Upper lobe of left lung (tissue), 6 donors: ENCODE measurements around the gene TTC7B. TPM values are rescaled to one million over a fixed set of nuclear protein-coding genes. Genes with fewer than 3 reads are reported as not detected.

Source experiments
- ATAC-seq, 2 donors: fragments of 200-7000 bp; cut with Tn5 transposase; one replicate each; pipeline ENCODE4 v1.9.1; 2022; ENCODE audit warnings: mild to moderate bottlenecking in 2 of 2, moderate library complexity in 2 of 2; ENCODE audit not compliant: low FRiP score in 2 of 2
- DNase-seq, 2 donors: peaks; one replicate each; pipeline ENCODE4 v3.0.0-alpha.2; 2019 to 2020
- H3K27ac ChIP-seq, 4 donors: fragments of 200-600 bp; sonication (generic); one replicate each; pipeline ENCODE4 v1.5.1; 2016 to 2019
- H3K27me3 ChIP-seq, 4 donors: fragments of 200-600 bp; sonication (generic); one replicate each; pipeline ENCODE4 v1.5.1; 2017 to 2019
- H3K36me3 ChIP-seq, 4 donors: fragments of 200-600 bp; sonication (generic); one replicate each; pipeline ENCODE4 v1.5.1; 2016 to 2019
- H3K4me1 ChIP-seq, 4 donors: fragments of 200-600 bp; sonication (generic); one replicate each; pipeline ENCODE4 v1.5.1; 2018 to 2019
- H3K4me3 ChIP-seq, 4 donors: fragments of 200-600 bp; sonication (generic); one replicate each; pipeline ENCODE4 v1.5.1; 2017 to 2019; ENCODE audit warnings: mild to moderate bottlenecking in 2 of 4, moderate library complexity in 1 of 4
- H3K9me3 ChIP-seq, 4 donors: fragments of 200-600 bp; sonication (generic); one replicate each; pipeline ENCODE4 v1.5.1; 2018 to 2019
- CTCF ChIP-seq, 6 experiments: fragments of 450-650 bp in 4 of 6; fragments of 200-600 bp in 2 of 6; sonication (generic) in 2 of 6; IDR thresholded peaks; one replicate each; pipeline ENCODE4 v1.5.1; 2016 to 2019; ENCODE audit warnings: antibody characterized with exemption in 6 of 6
- EP300 ChIP-seq, 4 donors: sonication (generic); formaldehyde crosslinking; IDR thresholded peaks; one replicate each; pipeline ENCODE4 v1.5.1; 2017; ENCODE audit warnings: antibody characterized with exemption in 4 of 4, control low read depth in 2 of 4
- POLR2A ChIP-seq, 4 donors: fragments of 450-650 bp; IDR thresholded peaks; one replicate each; pipeline ENCODE4 v1.5.1; 2016 to 2017; ENCODE audit warnings: antibody characterized with exemption in 4 of 4, mild to moderate bottlenecking in 2 of 4
- POLR2AphosphoS5 ChIP-seq, 2 donors: sonication (generic); formaldehyde crosslinking; IDR thresholded peaks; one replicate each; pipeline ENCODE4 v1.5.1; 2017; ENCODE audit warnings: antibody characterized with exemption in 2 of 2
- WGBS, 2 donors: methylation state at CpG; one replicate each; pipeline ENCODE4 v1.1.5; 2017 to 2018; 5-methylcytosine and 5-hydroxymethylcytosine counted together
- total RNA-seq, 6 donors: library from RNA; depleted of rRNA in 4 of 6; stranded (reverse); fragments of >200 nt in 4 of 6; gene quantifications; one replicate each; pipeline versions ENCODE4 v1.1.0 to v1.2.1, GENCODE V29; 2016 to 2021
- donor health status: DM: no; HTN: no; CAD: no; lungs with moderate emphysema.
- donor health status: DM: no; HTN: yes; CAD: no; lungs with severe emphysema.

Gene TTC7B
- total RNA-seq, 6 donors from 2014 or later: 13.5 to 87.3 (median 37.5) TPM

- 80 to 82% methylated on average over 6 to 8 of the region's 8 CpGs for WGBS, 2 donors
- Histone ChIP-seq H3K36me3 (peaks cover 0 to 25% (median 0%) of the 10 kb centered on the region in 4 donors), H3K27ac (peak overlapping the region in 1 of 4 donors; percentile 7), H3K9me3 (no peaks in the 10 kb centered on the region), H3K4me3 (no peak overlapping the region), H3K27me3 (no peaks in the 10 kb centered on the region), H3K4me1 (peaks cover 0 to 7% (median 4%) of the 10 kb centered on the region in 4 donors)
- TF ChIP-seq CTCF (IDR thresholded peaks at IDR 0.05): no peak
- TF ChIP-seq EP300 (IDR thresholded peaks at IDR 0.05): no peak
- TF ChIP-seq POLR2AphosphoS5 (IDR thresholded peaks at IDR 0.05): no peak
- no peak for TF ChIP-seq POLR2A (IDR thresholded peaks at IDR 0.05)
- peak in 1 of 2 donors; percentile 56 for ATAC-seq
- DNase-seq: peak in 1 of 2 donors; percentile 40
Measured at GRCh38 chr14:90674043-90674670, 142.1 kb downstream of the TTC7B start.

GRCh38 chr14:90671382-90672234, 144.6 kb downstream of the TTC7B start:
- Histone ChIP-seq H3K4me3 (no peak overlapping the region), H3K9me3 (no peaks in the 10 kb centered on the region), H3K27ac (no peak overlapping the region), H3K36me3 (peaks cover 0 to 23% (median 0%) of the 10 kb centered on the region in 4 donors), H3K4me1 (peaks cover 0 to 8% (median 0%) of the 10 kb centered on the region in 4 donors), H3K27me3 (no peaks in the 10 kb centered on the region)
- TF ChIP-seq POLR2AphosphoS5 (IDR thresholded peaks at IDR 0.05): no peak
- TF ChIP-seq POLR2A (IDR thresholded peaks at IDR 0.05): no peak
- TF ChIP-seq CTCF (IDR thresholded peaks at IDR 0.05): no peak
- no peak for TF ChIP-seq EP300 (IDR thresholded peaks at IDR 0.05)
- ATAC-seq (peak in 1 of 2 donors; percentile 28), DNase-seq (peak in 1 of 2 donors; percentile 41)
- 64 to 68% methylated on average over 10 of the region's 10 CpGs for WGBS, 2 donors

GRCh38 chr14:90669731-90670130, 146.5 kb downstream of the TTC7B start:
- 67 to 92% methylated on average over 1 of the region's 1 CpG for WGBS, 2 donors
- no peak for ATAC-seq
- Histone ChIP-seq H3K4me1 (peaks cover 0 to 9% (median 0%) of the 10 kb centered on the region in 4 donors), H3K27ac (no peak overlapping the region), H3K9me3 (no peaks in the 10 kb centered on the region), H3K4me3 (no peak overlapping the region), H3K36me3 (peaks cover 0 to 19% (median 0%) of the 10 kb centered on the region in 4 donors), H3K27me3 (no peaks in the 10 kb centered on the region)
- TF ChIP-seq POLR2A (IDR thresholded peaks at IDR 0.05): no peak
- no peak for TF ChIP-seq EP300 (IDR thresholded peaks at IDR 0.05)
- no peak for TF ChIP-seq POLR2AphosphoS5 (IDR thresholded peaks at IDR 0.05)
- TF ChIP-seq CTCF (IDR thresholded peaks at IDR 0.05): no peak
- DNase-seq: no peak

GRCh38 chr14:90666571-90666970, 149.7 kb downstream of the TTC7B start:
- H3K4me1 ChIP-seq: peaks cover 0 to 9% (median 4%) of the 10 kb centered on the region in 4 donors
- H3K4me3 ChIP-seq: no peak overlapping the region
- peaks cover 0 to 5% (median 0%) of the 10 kb centered on the region in 4 donors for H3K36me3 ChIP-seq
- H3K27ac ChIP-seq: no peak overlapping the region
- H3K27me3 ChIP-seq: no peaks in the 10 kb centered on the region
- WGBS, 2 donors: 69% methylated on average over 3 of the region's 3 CpGs
- DNase-seq (no peak), ATAC-seq (no peak)
- H3K9me3 ChIP-seq: no peaks in the 10 kb centered on the region
- TF ChIP-seq POLR2A (IDR thresholded peaks at IDR 0.05) (no peak), POLR2AphosphoS5 (IDR thresholded peaks at IDR 0.05) (no peak), CTCF (IDR thresholded peaks at IDR 0.05) (no peak), EP300 (IDR thresholded peaks at IDR 0.05) (no peak)
